HG02571 (cell line): ENCODE data around the gene EIF4EBP2.

Experiments used
- ATAC-seq: cut with Tn5 transposase; IDR thresholded peaks from one replicate; pipeline ENCODE4 v1.9.1; 2021; ENCODE audit warnings: mild to moderate bottlenecking, moderate library complexity; ENCODE audit not compliant: unreplicated experiment

EIF4EBP2 gene, protein sequence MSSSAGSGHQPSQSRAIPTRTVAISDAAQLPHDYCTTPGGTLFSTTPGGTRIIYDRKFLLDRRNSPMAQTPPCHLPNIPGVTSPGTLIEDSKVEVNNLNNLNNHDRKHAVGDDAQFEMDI

DNA sequence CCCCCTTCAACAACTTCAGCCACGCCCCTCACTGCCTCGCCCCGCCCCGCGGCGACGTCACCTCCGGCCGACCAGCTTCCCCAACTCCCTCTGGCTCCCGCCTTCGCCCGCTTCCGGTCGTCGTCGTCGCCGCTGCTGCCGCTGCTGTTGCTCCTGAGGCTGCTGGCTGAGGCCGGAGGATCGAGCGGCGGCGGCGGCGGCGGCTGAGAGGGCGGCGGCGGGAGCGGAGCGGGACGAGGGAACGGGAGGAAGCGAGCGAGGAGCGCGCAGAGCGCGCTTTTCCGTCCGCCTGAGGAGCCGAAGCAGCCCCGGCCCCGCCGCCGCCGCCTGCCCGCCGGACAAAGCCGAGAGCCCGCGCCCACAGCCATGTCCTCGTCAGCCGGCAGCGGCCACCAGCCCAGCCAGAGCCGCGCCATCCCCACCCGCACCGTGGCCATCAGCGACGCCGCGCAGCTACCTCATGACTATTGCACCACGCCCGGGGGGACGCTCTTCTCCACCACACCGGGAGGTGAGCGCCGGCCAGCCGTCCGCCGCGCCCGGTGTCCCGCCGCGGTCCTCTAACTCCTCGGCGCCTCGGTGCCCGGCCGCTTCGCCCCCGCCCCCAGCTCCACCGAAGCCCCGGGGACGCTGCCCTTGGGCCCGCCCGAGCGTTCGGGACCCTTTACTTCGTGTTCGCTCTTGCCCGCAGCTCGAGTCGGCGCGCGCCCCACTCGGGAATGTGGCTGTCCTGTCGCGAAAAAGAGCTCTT is at the start of gene EIF4EBP2:
Gene EIF4EBP2 (plus strand): TSS at position 110 of the 751 bp plus-strand sequence. CDS start 257 bp downstream, at position 367.
- peak; percentile 78 for ATAC-seq

DNA sequence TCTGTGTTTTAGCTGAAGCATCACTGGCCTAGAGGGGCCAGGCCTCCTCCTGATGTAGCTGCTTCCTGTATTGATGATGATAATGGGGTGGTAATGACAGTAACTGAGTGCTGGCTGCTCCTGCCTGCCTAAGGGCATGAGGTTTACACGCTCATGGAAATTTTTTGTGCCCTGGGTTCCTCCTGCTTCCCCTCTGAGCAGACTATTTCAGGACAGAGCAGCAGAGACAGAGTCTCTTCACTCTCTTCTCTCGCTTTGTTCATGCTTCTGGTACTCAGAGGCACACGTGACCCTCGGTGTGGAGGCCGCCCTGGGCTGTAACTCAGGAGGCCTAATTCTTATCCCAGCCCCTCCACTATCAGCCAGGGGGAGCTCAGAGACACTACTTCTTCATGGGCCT is 49.4 kb upstream of the EIF4EBP2 start:
- no peak for ATAC-seq

DNA sequence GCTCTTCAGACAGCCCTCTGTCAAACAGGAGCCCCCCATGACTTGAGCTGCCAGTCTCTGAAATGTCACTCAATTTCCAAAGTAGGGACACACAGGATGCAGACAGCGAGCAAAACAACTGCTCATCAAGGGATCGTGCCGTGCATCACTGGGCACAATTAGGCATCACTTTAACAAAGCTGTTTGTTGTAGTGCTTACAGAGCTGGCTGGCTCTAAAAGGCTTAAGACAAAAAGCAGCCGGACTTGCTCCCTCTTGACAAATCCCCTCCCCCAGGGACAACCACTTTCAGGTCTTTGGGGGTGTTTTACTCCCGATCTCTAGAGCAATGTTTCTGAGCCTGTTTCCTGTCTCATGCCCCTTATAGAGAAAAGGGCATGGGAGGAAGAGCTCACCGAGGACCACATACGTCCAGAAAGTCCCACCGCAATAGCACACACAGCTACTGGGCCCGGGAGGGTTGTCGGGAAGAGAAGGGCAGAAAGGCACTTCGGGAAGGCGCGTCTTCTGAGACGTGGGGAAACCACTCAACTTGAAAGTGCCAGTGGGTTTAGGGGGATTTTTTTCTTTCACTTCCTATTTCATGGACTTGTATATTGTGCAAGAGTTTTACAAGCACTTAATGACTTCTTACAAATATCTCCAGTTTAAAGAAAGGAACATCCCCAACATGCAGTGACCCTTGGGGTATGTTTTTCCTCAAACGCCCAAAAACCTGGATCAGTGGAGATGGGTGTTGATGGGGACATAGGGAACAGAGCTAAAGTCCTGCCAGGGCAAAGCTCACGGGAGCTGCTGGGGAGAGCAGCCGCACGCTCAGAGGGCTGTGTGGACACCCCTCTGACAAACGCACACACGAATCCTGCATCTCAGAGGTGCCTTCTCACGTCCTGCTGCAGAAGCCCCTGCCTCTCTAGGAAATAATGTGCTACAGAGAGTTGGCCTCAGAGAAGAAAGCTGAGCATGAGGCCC is 48.6 kb upstream of the EIF4EBP2 start:
- ATAC-seq: peak; percentile 54

DNA sequence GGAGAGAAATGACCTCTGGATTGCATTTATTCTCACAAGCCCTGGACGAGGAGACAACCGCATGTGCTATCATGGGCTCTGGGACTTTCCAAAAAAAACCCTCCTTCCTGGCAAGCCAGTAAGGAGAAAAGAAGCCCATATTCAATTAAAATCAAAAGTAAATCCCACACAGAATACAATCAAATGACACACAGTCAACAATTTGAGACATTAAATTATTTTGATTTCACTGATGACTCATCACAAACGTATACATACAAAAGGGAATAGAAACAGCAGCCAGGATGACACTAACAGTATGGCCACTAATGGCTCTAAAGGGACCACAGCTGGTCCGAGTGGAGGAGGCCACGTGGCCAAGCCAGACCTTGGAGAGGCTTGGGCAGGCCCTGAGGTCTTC is 46.4 kb upstream of the EIF4EBP2 start:
- no peak for ATAC-seq

DNA sequence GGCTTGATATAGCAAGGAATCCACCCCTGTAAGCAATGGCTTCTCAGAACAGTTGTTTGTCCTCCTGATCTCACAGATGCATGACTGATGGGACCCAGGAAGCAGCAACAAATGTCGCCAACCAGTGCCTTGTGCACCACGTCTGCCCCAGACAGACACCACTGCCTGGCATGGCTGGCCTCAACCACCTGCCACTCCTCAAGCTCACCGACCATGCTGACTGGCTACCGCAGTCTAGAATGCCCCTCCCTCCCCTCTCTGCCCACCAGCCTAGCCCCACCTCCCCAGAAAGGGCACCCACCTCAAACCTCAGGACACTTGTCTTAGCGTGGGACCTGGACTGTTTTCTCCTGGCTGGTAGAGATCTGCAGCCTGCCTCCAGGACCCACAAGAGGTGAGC is 45.5 kb upstream of the EIF4EBP2 start:
- ATAC-seq: no peak

DNA sequence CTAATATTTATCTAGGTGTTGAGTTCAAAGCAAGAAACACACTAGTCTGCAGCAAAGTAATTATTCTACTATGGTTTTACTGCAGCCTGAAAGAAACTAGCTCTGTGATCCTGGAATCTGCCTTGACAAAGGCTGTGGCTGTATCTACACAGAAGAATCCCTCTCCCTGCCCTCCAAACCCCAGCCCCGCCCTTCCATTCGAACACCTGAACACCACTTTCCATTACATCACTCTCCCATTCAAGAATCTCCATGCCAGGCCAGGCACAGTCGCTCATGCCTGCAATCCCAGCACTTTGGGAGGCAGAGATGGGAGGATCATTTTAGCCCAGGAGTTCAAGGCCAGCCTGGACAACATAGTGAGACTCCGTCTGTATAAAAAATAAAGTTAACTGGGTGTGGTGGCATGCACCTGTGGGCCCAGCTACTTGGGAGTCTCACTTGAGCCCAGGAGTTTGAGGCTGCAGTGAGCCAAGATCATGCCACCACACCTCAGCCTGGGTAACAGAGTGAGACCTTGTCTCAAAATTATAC is 44.9 kb upstream of the EIF4EBP2 start:
- no peak for ATAC-seq

DNA sequence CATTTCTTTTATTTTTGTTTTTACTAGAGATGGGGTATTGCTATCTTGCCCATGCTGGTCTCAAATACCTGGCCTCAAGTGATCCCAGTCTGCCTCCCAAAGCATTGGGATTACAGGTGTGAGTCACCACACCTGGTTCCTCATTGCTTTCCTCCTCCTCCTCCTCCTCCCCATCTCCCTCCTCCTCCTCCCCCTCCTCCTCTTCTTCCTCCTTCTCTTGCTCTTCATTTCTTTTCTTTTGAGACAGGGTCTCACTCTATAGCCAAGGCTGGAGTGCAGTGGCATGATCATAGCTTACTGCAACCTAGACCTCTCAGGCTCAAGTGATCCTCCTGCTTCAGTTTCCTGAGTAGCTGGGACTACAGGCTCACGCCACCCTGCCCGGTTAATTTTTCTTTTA is 43.7 kb upstream of the EIF4EBP2 start:
- no peak for ATAC-seq

DNA sequence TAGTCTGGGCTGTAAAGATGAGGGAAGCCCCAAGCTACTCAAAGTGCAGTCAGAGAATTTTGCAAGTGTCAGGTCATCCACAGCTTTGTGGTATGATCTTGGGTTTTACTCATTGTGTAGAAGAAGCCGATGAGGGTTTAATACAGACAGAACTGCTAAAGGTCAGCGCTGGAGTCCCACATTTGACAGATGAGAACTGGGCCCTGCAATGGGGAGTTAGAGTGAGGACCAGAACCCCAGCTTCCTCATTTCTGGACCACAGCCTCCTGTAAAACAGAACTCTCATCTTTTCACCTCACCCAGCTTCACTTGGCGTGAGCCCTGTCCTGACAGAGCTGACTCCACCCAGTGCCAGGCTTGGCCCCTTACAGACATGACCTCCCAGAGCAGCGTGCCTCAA is 41.6 kb upstream of the EIF4EBP2 start:
- no peak for ATAC-seq

DNA sequence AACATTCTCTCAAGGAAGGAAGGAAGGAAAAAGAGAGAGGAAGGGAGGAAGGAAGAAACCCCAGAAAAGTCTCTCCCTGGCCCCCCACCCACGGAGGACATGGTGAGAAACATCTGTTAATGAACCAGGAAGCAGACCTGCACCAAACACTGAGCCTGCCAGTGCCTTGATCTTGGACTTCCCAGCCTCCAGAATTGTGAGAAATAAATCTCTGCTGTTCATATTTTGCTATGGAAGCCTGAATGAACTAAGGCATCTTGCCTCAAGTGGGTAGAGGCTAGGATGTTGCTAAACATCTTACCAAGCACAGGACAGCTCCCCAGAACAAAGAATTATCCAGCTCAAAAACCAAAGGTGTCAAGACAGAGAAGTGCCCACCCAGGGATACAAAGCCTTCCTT is 40.7 kb upstream of the EIF4EBP2 start:
- no peak for ATAC-seq

DNA sequence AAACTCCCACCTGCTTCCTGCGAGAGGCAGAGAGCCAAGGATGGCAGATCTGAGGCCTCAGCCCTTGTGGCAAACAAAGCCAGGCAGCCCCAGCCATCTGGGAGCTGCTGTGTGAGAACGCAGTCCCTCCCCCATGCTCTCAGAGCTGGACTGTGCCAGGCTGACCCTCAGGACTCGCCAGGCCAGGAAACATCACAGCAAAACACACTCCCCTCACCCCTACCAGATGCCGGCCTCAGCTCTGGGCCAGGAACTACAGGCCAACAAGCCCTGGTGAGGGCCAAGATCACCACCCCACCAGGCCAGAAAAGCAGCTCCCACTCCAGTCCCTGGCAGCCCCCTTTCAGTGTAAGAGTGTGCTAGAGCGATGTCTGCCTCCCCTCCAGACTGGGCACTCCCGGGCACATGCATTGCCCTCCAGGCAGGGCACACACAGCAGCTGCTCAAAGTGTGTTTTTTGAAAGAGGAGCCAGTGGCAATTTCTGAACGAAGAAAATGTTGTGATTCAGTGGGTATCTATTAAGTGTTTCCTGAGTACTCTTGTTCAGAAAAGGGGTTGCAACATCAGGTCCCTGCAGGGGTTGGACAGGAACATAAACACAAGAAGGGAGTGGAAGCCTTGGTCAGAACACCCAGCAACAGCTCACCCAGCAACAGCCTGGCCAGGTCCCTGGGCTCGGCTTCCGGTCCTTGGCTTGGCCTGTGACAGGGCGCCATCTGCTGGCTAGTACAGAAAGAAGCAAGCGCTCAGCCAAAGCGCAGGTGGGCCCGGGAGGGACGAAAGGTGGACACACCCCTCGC is 39.8 kb upstream of the EIF4EBP2 start:
- peak; percentile 94 for ATAC-seq

DNA sequence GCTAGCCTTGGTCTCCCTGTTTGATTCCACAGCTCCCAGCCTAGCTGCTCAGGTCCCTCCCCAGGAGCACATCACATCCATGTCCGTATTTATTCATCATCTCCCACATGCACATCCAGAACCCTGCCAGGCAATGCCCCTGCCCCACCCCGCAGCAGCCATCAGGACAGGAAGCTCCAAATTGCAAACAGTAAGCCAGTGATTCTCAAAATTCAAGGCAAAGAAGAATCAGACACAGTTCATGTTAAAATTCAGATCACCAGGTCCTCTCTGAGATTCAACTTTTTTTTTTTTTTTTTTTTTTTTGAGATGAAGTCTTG is 39.2 kb upstream of the EIF4EBP2 start:
- no peak for ATAC-seq

DNA sequence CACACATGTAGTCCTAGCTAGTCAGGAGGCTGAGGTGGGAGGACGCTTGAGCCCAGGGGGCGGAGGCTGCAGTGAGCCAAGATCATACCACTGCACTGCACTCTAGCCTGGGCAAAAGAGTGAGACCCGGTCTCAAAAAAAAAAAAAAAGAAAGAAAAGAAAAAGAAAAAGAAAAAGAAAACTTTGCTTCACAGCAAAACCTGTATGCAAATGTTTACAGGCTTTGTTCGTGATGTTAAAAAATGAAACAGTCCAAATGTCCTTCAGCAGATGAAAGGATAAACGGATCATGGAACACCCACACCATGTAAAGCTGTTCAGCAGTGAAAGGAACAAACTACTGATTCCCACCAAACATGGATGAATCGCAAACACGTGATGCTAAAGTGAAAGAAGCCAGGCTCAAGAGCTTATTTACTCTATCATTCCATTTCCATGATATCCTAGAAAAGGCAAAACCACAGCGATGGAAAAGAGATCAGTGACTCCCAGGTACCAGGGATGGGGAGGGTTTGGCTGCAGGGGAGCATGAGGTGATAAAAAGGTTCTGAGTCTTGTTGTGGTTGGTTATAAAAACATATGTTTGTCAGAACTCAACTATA is 36.6 kb upstream of the EIF4EBP2 start:
- ATAC-seq: no peak

DNA sequence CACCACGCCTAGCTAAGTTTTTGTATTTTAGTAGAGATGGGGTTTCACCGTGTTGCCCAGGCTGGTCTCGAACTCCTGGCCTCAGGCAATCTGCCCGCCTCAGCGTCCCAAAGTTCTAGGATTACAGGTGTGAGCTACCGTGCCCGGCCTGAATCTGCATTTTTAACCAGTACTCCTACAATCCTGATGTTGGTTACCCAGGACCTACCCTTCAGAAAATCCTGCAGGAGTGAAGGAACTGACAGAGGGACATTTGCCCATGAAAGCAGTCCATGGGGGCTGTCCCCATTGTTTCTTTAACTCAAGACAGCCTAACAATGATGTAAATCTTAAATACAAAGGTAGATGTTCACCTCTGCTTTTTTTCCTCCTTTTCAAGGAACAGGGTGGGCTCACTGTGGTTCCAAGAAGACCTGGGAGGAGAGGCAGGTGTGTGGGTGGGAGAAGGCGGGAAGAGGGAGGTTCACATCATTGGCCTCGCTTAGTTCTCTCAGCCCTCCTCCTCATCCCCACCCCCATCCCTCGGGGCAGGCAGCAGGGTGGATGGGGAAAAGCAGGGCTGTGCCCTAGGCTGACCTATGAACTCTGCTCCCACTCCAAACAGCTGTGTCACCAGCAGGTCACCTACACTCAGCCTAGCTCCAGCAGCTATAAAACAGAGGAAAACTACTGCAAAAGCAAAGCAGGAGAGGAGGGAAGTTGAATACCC is 35.0 kb upstream of the EIF4EBP2 start:
- no peak for ATAC-seq

DNA sequence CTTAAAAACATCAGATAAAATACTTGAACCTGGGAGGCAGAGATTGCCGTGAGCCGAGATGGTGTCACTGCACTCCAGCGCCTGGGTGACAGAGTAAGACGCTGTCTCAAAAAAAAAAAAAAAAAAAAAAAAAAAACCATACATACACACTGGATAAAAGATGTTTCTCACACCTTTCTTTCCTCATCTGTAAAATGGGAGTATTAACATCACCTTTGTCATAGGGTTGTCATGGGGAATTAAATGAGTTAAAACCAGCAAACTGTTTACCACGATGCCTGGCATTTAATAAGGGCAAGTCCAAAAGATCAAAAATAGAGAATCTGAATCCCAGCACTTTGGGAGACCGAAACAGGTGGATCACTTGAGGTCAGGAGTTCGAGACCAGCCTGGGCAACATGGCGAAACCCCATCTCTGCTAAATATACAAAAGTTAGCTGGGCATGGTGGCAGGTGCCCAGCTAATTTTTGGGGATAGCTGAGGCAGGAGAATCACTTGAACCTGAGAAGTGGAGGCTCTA is 34.4 kb upstream of the EIF4EBP2 start:
- ATAC-seq: no peak

DNA sequence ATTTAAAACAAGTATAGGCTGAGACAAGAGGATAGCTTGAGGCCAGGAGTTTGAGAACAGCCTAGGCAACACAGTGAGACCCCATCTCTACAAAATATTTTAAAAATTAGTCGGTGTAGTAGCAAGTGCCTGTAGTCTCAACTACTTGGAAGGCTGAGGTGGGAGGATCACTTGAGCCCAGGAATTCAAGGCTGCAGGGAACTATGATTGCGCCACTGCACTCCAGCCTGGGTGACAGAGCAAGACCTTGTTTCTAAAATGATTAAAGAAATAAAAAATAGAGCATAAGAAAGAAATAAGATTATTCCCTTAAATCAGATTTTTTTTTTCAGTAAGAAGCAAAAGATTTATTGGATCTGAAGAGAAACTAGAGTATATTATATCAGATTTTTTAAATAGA is 33.2 kb upstream of the EIF4EBP2 start:
- ATAC-seq: no peak

DNA sequence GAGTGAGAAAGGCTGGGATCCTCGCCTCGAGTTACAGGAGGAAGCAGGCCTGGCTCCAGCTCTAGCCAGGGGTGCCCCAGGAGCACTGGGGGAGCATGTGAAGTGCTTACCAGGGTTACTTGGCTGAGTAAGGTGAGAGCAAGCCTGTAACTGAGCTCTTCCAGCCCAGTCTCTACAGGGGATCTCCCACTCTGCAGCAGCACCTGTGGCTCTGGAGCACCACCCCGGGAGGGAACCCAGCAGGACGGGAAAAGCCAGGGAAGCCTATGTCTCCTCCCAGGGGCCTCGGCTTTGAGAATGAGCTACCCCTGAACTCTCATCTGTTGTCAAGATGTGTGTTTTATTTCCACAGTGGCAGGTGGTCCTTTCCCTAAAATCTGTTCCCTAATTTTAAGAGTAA is 32.1 kb upstream of the EIF4EBP2 start:
- no peak for ATAC-seq

DNA sequence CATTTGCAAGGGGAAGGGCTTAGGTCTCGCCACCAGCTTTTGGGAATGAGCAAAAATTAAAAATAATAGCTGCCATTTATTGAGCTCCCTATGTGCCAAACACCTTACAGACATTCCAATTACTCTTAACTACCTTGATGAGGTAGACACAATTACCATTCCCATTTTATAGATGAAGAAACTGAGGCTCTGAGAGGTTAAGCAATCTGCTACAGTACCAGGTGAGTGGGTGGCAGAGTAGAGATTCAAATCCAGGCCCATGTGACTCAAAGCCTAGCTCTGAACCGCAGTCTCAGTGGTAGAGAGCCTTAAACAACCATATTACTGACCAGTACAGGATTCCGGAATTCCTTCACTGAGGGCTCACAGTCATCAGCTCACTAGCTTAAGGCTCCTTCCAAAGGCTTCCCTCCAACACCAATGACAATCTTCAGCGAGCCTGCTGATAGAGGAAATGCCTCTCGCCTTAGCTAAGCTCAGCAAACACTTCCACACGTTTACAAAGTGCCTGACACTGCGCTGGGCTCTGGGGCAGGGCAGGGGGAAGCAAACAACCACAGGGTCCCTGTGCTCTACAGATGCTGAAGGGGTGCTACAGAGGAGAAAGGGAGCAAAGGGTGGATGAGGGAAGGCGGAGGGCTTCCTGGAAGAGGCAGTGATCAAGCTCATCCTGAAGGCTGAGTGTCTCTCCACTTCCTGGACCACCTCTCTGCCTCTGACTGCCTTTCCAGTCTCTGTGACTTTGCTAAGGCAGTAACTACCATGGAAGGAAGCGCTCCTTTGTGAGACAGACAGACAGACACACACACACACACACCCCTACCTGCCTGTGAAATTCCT is 28.9 kb upstream of the EIF4EBP2 start:
- ATAC-seq: no peak
